Colonic mucosa (tissue), 4 donors: ENCODE measurements around the gene ABLIM2. TPM values are rescaled to one million over a fixed set of nuclear protein-coding genes. Genes with fewer than 3 reads are reported as not detected.

ENCODE experiments used
- DNase-seq: peaks from one replicate; pipeline ENCODE4 v3.0.0-alpha.2; 2020
- H3K27ac ChIP-seq: fragments of 200-600 bp; one replicate; pipeline ENCODE4 v1.8.0; 2021
- H3K27me3 ChIP-seq: fragments of 200-600 bp; one replicate; pipeline ENCODE4 v1.8.0; 2021
- H3K36me3 ChIP-seq: fragments of 200-600 bp; one replicate; pipeline ENCODE4 v1.8.0; 2021
- H3K4me1 ChIP-seq: fragments of 200-600 bp; one replicate; pipeline ENCODE4 v1.8.0; 2021; ENCODE audit warnings: mild to moderate bottlenecking
- H3K4me3 ChIP-seq: fragments of 200-600 bp; one replicate; pipeline ENCODE4 v1.8.0; 2021
- H3K9ac ChIP-seq, 2 donors: one replicate each; pipeline ENCODE4 v1.7.0; 2013; ENCODE audit warnings: control low read depth in 2 of 2, low read depth in 2 of 2, low read length in 2 of 2
- H3K9me3 ChIP-seq: fragments of 200-600 bp; one replicate; pipeline ENCODE4 v1.8.0; 2021
- intact Hi-C: fragments of 100-400 bp; cut with DNase I; formaldehyde crosslinking; loops from one replicate; pipeline ENCODE4 v1.14.1; 2022
- total RNA-seq, 2 donors: library from RNA; stranded (reverse); fragmentation: NEBNext Ultra II Directional in 1 of 2; extraction: Animal tissue kit (Norgen Biotek cat#: 25700) in 1 of 2; gene quantifications; one replicate each; pipeline ENCODE4 v1.2.1, GENCODE V29; 2021
- TF ChIP-seq, protein P1 (sequence below): fragments of 200-600 bp; IDR thresholded peaks from one replicate; pipeline ENCODE4 v1.8.0; 2022; ENCODE audit warnings: antibody characterized with exemption, mild to moderate bottlenecking
- donor health status: healthy.
- donor health status: DM: no; HTN: no; CAD: no.
- donor health status: DM: no; HTN: no; CAD: no.

The ABLIM2 gene
- total RNA-seq, 2 donors from 2014 or later = 11.1 to 11.5 TPM

- Histone ChIP-seq H3K36me3 (no peaks in the 10 kb centered on the region), H3K27ac (no peak overlapping the region)
- intact Hi-C loops = loop anchor here (5.0 kb wide), 1 partner anchor 218 kb away; no protein-coding TSS in a partner anchor
Measured at GRCh38 chr4:8184061-8184460, 25.4 kb upstream of the ABLIM2 start.

DNA sequence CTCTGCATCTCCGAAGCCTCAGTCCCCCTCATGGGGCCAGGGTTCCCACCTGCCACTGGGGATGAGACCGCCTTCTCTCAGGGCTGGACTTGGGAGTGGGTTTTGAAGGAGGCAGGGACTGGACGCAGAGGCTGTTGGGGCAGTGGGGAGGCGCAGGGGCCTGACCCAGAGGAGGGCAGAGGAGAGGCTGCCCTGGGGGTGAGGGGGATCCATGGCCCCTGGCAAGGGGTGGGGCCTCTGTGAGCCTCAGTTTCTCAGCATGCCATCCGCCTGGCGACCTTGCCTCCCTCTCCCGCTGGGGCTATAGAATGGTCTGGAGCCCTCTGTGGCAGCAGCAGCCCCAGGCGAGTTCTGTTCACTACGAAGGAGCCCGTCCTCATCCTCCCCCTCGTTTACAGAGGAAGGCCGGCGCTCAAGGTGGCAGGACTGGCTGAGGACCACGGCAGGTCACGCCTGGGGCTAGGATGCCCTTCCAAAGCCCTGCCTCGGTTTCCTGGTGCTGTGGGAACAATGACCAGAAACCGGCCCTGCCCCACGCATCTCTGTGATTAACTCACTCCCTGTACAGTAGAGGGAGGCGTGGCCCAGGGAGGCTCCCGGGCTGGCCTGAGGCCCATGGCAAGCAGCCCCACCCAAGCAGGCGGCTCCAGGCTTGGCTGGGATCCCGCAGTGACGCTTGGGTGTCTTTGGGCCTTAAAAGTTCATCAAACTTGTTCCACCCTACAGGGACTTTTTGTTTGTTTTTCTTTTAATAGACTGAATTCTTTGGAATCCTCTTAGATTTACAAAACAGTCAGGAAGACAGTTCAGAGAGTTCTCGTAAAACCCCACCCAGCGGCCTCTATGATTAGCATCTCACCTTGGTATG is 24.5 kb upstream of the ABLIM2 start:
- Histone ChIP-seq H3K9ac (peak overlapping the region in 1 of 2 donors; percentile 48), H3K4me3 (no peak overlapping the region), H3K36me3 (no peaks in the 10 kb centered on the region), H3K27ac (no peak overlapping the region), H3K4me1 (peaks cover 13% of the 10 kb centered on the region), H3K27me3 (no peaks in the 10 kb centered on the region), H3K9me3 (no peaks in the 10 kb centered on the region)
- TF ChIP-seq, protein P1, sequence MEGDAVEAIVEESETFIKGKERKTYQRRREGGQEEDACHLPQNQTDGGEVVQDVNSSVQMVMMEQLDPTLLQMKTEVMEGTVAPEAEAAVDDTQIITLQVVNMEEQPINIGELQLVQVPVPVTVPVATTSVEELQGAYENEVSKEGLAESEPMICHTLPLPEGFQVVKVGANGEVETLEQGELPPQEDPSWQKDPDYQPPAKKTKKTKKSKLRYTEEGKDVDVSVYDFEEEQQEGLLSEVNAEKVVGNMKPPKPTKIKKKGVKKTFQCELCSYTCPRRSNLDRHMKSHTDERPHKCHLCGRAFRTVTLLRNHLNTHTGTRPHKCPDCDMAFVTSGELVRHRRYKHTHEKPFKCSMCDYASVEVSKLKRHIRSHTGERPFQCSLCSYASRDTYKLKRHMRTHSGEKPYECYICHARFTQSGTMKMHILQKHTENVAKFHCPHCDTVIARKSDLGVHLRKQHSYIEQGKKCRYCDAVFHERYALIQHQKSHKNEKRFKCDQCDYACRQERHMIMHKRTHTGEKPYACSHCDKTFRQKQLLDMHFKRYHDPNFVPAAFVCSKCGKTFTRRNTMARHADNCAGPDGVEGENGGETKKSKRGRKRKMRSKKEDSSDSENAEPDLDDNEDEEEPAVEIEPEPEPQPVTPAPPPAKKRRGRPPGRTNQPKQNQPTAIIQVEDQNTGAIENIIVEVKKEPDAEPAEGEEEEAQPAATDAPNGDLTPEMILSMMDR = no peak
- intact Hi-C loops = loop anchor here (5.0 kb wide), 1 partner anchor 219 kb away; no protein-coding TSS in a partner anchor
- peak; percentile 97 for DNase-seq

More at GRCh38 chr4:8184061-8184460, 25.4 kb upstream of the ABLIM2 start:
- no peak overlapping the region for H3K4me3 ChIP-seq
- no peaks in the 10 kb centered on the region for H3K27me3 ChIP-seq
- DNase-seq = no peak
- H3K4me1 ChIP-seq = peaks cover 13% of the 10 kb centered on the region
- no peak overlapping the region for H3K9ac ChIP-seq
- no peaks in the 10 kb centered on the region for H3K9me3 ChIP-seq
- TF ChIP-seq, protein P1 = no peak

DNA sequence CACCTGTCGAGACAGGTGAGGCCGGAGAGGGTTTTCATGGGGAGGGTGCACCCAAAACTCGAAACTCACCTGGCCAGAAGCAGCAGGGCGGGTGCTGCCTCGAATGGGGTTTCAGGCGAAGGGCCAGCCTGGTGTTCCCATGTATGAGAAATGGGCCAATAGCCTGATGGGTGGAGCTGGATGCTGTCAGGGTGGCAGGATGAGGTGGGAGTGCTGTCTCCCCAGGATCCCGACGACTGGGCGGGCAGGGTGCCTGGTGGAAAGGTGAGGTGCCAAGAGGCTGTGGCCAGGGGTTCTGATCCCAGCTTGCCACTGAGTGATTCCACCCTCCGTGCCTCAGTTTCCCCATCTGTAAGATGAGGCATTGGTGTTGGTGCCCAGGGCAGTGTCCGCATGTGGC is 23.7 kb upstream of the ABLIM2 start:
- Histone ChIP-seq H3K9me3 (no peaks in the 10 kb centered on the region), H3K4me3 (no peak overlapping the region), H3K27ac (no peak overlapping the region), H3K4me1 (peaks cover 13% of the 10 kb centered on the region), H3K36me3 (no peaks in the 10 kb centered on the region), H3K27me3 (no peaks in the 10 kb centered on the region), H3K9ac (peak overlapping the region in 1 of 2 donors; percentile 48)
- intact Hi-C loops = loop anchor here (5.0 kb wide), 1 partner anchor 220 kb away; no protein-coding TSS in a partner anchor
- TF ChIP-seq, protein P1 = no peak
- no peak for DNase-seq

- no peaks in the 10 kb centered on the region for H3K36me3 ChIP-seq
- intact Hi-C loops = loop anchor here (5.0 kb wide), 1 partner anchor 220 kb away; no protein-coding TSS in a partner anchor
- no peaks in the 10 kb centered on the region for H3K9me3 ChIP-seq
- DNase-seq = peak; percentile 84
- H3K4me1 ChIP-seq = peaks cover 13% of the 10 kb centered on the region
- H3K27ac ChIP-seq = no peak overlapping the region
- H3K9ac ChIP-seq = peak overlapping the region in 1 of 2 donors; percentile 48
- no peaks in the 10 kb centered on the region for H3K27me3 ChIP-seq
- no peak overlapping the region for H3K4me3 ChIP-seq
- TF ChIP-seq, protein P1 = no peak
Measured at GRCh38 chr4:8181844-8182243, 23.2 kb upstream of the ABLIM2 start.

DNA sequence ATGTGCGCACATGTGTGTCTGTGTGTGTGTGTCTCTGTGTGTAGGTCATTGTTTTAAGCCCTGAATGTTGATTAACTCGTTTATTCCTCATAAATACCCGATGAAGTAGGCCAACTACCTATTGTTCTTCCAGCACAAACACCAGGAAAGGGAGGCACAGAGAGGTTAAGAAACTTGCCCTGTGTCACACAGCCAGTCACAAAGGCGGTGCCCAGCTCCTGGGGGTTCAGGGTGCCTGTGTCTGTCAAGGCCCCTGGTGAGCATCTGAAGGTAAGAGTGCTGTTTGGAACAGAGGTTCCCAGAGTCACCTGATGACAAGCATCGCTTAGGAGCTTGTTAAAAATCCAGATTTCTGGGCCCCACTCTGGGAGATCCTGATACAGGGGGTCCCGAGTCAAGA is 22.5 kb upstream of the ABLIM2 start:
- Histone ChIP-seq H3K36me3 (no peaks in the 10 kb centered on the region), H3K4me1 (peaks cover 13% of the 10 kb centered on the region), H3K27ac (no peak overlapping the region), H3K4me3 (no peak overlapping the region), H3K9me3 (no peaks in the 10 kb centered on the region), H3K9ac (no peak overlapping the region), H3K27me3 (no peaks in the 10 kb centered on the region)
- intact Hi-C loops = loop anchor here (5.0 kb wide), 1 partner anchor 221 kb away; no protein-coding TSS in a partner anchor
- DNase-seq = no peak
- TF ChIP-seq, protein P1 = no peak
